Endothelial cell of umbilical vein (primary cell): ENCODE data around the gene NAV2.

Experiments used
- CTCF ChIP-seq, 2 donors: IDR thresholded peaks; 1 replicate in 1 of 2; 2 replicates in 1 of 2; pipeline ENCODE4 v1.5.1; 2011; ENCODE audit warnings: low read length in 2 of 2, mild to moderate bottlenecking in 2 of 2, moderate library complexity in 2 of 2, control low read depth in 1 of 2, inconsistent platforms in 1 of 2, low read depth in 1 of 2; ENCODE audit not compliant: insufficient read depth in 1 of 2; ENCODE audit errors: extremely low read depth in 1 of 2
- EZH2 ChIP-seq: IDR thresholded peaks from 2 replicates; pipeline ENCODE4 v1.6.1; 2012; ENCODE audit warnings: borderline replicate concordance, low read depth, mild to moderate bottlenecking, moderate library complexity, low read length, inconsistent platforms; ENCODE audit not compliant: severe bottlenecking
- FOS ChIP-seq: IDR thresholded peaks from 2 replicates; pipeline ENCODE4 v1.6.1; 2011; ENCODE audit warnings: mild to moderate bottlenecking, low read length, moderate library complexity, borderline replicate concordance; ENCODE audit not compliant: insufficient read depth
- GATA2 ChIP-seq: IDR thresholded peaks from 2 replicates; pipeline ENCODE4 v1.7.0; 2011; ENCODE audit warnings: low read depth, mild to moderate bottlenecking, moderate library complexity, mixed read lengths, low read length; ENCODE audit not compliant: insufficient read length, insufficient read depth
- JUN ChIP-seq: IDR thresholded peaks from 2 replicates; pipeline ENCODE4 v1.6.1; 2011; ENCODE audit warnings: borderline replicate concordance, low read depth; ENCODE audit not compliant: insufficient read length, insufficient read depth
- MYC ChIP-seq: IDR thresholded peaks from one replicate; pipeline ENCODE4 v1.6.1; 2011; ENCODE audit warnings: mild to moderate bottlenecking, low read depth, low read length
- POLR2A ChIP-seq: IDR thresholded peaks from 2 replicates; pipeline ENCODE4 v1.6.1; 2012; ENCODE audit warnings: low read depth, mild to moderate bottlenecking, control low read depth, low read length
- POLR2AphosphoS5 ChIP-seq: IDR thresholded peaks from 2 replicates; pipeline ENCODE4 v1.6.1; 2012; ENCODE audit warnings: low read depth, mild to moderate bottlenecking, control low read depth, low read length, moderate library complexity; ENCODE audit not compliant: insufficient read depth
- TF ChIP-seq, protein P1 (sequence below): IDR thresholded peaks from 2 replicates; pipeline ENCODE4 v1.6.1; 2011; ENCODE audit not compliant: insufficient read depth, insufficient read length

DNA sequence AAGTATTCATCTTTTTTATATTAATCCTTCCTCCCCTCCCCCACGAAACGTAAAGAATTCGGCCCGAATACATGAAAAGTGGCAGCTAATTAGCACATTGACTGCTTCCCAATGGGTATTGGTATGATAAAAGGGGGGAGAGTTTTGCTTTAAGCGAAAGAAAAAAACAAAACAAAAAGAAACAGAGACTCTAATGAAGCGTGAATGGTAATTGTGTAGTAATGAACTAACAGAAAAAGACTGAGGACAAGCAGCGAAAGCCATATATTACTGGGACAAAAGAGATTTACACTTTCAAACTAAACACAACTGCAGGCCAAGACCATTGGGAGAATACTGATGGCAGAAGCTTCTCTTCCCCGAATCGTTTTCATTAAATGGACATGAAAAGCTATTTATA, 445.1 kb downstream of the NAV2 start:
- no peak for TF ChIP-seq CTCF (IDR thresholded peaks at IDR 0.05; ENCODE audit: extremely low read depth in 1 of 2, insufficient read depth in 1 of 2, low read depth in 1 of 2, low read length in 2 of 2)
- TF ChIP-seq POLR2A, result no peak
- no peak for TF ChIP-seq POLR2AphosphoS5
- no peak for TF ChIP-seq EZH2
- no peak for TF ChIP-seq MYC
- TF ChIP-seq, protein P1, sequence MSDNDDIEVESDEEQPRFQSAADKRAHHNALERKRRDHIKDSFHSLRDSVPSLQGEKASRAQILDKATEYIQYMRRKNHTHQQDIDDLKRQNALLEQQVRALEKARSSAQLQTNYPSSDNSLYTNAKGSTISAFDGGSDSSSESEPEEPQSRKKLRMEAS, result no peak
- no peak for TF ChIP-seq FOS
- TF ChIP-seq JUN, result no peak
- no peak for TF ChIP-seq GATA2
